GM21786 (cell line): Measurements from ENCODE around the gene EPS8L1.
"Not testable (repeated sequence)": the region's sequence is repeated elsewhere in the genome, so short reads cannot be mapped to it uniquely, and the experiment has no call there.

Experiments used
- ATAC-seq: cut with Tn5 transposase; IDR thresholded peaks from one replicate; pipeline ENCODE4 v1.9.1; 2021; ENCODE audit not compliant: unreplicated experiment

Gene EPS8L1

DNA sequence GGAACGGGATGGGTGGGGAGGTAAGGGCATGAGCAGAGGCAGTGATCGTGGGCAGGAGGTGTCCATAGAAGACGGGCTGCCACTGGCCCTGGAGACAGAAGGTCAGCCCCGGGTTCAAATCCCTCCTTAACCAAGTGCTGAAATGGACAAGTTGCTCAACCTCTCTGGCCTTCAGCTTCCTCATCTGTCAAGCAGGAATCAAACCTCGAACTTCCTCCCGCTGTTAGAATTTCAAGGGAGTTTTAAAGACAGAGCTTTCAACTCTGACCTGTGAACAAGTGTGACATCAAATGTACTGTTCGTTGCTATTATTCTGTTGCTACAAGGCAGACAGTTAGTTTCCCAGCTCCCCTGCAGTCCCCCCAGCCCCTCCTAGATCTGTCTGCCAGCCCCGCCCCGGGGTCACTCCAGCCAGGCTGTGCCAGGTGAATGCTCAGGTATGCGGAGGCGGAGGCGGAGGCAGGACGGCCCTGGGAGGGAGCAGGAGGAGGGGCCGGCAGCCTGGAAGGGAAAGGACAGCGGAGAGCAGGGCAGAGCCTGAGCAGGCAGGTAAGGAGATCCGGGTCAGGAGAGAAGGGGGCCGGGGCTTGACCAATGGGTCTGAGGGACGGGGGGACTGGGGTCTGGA lies at the start of gene EPS8L1:
TSS of gene EPS8L1 (plus strand) at position 499 of the 628 bp plus-strand sequence. CDS start 576 bp downstream, outside the sequence.
- ATAC-seq, result no peak

DNA sequence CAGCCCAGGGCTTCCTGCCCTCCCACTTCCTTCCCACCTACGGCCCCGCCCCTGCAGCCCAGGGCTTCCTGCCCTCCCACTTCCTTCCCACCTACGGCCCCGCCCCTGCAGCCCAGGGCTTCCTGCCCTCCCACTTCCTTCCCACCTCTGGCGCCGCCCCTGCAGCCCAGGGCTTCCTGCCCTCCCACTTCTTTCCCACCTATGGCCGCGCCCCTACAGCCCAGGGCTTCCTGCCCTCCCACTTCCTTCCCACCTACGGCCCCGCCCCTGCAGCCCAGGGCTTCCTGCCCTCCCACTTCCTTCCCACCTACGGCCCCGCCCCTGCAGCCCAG lies 48.6 kb upstream of the EPS8L1 start:
- not testable (repeated sequence) for ATAC-seq

GRCh38 chr19:55027472-55028337 lies 48.0 kb upstream of the EPS8L1 start:
- ATAC-seq, result no peak

GRCh38 chr19:55028757-55029156 lies 46.9 kb upstream of the EPS8L1 start:
- no peak for ATAC-seq

GRCh38 chr19:55031178-55031577 lies 44.5 kb upstream of the EPS8L1 start:
- ATAC-seq, result no peak

GRCh38 chr19:55032170-55032800 lies 43.4 kb upstream of the EPS8L1 start:
- no peak for ATAC-seq

- not testable (repeated sequence) for ATAC-seq
Measured at GRCh38 chr19:55032976-55033643, 42.6 kb upstream of the EPS8L1 start.

- ATAC-seq, result no peak
Measured at GRCh38 chr19:55034751-55035150, 40.9 kb upstream of the EPS8L1 start.

DNA sequence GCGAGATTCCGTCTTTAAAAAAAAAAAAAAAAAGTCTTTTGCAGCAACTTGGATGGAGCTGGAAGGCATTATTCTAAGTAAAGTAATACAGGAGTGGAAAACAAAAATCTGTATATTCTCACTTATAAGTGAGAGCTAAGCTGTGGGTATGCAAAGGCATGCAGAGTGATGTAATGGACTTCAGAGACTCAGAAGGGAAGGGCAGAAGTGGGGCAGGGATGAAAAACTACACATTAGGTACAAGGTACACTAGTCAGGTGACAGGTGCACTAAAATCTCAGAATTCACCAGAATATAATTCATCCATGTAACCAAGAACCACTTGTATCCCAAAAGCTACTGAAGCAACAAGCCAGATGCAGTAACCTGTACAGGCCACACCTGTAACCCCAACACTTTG lies 39.6 kb upstream of the EPS8L1 start:
- no peak for ATAC-seq

DNA sequence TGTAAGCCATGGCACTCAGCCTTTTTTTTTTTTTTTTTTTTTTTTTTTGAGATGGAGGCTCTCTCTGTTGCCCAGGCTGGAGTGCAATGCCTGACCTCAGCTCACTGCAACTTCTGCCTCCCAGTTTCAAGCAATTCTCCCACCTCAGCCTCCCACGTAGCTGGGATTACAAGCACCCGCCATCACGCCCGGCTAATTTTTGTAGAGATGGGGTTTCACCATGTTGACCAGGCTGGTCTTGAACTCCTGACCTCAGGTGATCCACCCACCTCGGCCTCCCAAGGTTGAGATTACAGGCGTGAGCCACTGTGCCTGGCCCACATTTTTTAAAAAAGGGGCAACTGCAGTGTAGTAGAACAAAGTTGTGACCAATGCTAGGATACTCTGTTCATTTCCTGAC lies 38.1 kb upstream of the EPS8L1 start:
- not testable (repeated sequence) for ATAC-seq

DNA sequence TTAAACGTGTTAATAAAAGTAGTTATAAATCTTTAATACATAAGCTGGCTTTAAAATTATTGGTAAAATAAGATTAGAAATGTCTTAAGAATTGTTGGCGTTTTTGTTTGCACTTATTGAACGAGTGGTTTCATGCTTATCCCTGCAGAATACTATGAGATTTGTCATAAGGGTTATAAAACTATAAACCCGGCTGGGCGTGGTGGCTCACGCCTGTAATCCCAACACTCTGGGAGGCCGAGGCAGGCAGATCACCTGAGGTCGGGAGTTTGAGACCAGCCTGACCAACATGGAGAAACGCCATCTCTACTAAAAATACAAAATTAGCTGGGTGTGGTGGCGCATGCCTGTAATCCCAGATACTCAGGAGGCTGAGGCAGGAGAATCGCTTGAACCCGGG lies 35.0 kb upstream of the EPS8L1 start:
- ATAC-seq, result not testable (repeated sequence)

GRCh38 chr19:55041244-55041626 lies 34.4 kb upstream of the EPS8L1 start:
- ATAC-seq, result no peak

DNA sequence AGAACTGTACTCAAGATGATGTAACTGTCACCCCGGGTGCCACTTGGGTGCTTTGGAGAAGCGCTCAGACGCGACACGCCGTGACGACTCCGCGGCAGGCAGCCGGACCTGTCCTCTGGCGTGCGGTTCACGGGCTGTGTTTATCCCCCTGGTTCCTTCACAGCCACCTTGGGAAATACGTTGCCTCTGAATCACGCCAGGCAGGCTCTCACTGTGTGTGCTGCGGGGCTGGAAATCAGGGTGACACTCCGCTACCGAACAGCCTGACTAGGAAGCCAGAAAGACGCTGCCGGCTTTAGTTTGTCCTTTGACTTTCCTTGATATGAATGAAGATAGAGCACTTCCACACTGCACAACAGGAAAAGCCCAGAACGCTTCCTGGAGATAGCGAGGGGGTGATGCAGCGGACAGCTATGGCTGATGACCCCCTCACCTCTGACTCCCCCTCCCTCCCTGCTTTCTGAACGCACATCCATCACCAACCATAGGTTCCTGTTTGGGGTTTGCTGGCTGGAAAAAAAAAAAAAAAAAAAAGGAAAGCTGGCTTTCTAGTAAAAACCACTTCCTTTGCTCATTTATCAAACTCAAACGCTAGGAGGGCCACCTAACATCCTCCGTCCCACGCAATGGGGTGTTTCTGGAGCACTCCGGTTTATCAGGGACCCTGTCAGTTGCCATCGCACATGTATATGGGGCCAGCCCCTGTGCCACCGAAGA lies 33.9 kb upstream of the EPS8L1 start:
- ATAC-seq, result no peak

DNA sequence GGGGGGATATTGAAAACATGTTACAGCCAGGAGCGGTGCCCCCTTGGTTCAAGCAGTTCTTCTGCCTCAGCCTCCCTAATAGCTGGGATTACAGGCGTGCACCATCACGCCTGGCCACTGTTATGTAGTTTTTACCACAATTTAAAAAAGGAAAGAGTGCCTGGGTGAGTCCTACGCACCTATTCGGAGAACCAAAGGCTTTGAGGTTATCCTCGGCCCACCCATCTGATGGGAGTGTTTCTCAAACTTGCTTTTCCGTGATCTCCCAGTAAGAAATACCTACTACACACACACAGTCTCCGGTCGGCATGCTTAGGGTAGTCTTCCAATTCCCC lies 33.4 kb upstream of the EPS8L1 start:
- ATAC-seq, result no peak

DNA sequence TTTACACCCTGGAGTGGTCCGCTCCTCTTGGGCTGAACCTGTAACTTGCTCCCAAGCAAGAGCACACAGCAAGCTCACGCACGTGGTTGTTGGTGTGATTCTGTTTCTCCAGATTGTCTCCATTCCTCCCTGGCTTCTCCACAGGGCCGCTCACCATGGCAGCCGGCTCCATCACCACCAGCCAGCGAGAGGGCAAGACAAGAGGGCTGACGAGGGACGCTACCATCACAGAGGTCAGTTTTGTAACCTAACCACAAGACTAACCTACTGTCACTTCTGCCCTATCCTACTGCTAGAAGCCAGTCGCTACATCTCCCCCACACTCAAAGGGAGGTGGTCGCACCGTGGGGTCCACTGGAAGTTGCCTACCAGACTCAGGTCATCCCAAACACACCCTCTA lies 33.0 kb upstream of the EPS8L1 start:
- no peak for ATAC-seq

DNA sequence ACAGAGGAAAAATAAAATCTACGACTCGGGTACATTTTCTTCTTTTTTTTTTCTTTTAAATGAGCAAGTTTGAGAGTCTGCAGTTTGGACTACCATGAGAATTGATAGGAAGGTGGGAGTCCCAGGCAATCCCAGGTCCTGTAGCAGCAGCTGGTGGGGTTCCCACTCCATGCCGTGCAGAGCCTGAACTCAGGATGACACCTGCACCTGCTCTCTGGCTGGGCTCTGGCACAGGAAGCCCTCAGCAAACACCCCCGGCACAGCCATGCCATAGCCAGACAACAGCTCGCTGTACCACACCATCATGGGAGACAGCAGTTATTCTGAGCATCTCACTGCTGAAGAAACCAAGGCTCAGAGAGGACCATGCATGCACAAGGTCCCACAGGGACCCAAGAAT lies 31.4 kb upstream of the EPS8L1 start:
- ATAC-seq, result no peak

DNA sequence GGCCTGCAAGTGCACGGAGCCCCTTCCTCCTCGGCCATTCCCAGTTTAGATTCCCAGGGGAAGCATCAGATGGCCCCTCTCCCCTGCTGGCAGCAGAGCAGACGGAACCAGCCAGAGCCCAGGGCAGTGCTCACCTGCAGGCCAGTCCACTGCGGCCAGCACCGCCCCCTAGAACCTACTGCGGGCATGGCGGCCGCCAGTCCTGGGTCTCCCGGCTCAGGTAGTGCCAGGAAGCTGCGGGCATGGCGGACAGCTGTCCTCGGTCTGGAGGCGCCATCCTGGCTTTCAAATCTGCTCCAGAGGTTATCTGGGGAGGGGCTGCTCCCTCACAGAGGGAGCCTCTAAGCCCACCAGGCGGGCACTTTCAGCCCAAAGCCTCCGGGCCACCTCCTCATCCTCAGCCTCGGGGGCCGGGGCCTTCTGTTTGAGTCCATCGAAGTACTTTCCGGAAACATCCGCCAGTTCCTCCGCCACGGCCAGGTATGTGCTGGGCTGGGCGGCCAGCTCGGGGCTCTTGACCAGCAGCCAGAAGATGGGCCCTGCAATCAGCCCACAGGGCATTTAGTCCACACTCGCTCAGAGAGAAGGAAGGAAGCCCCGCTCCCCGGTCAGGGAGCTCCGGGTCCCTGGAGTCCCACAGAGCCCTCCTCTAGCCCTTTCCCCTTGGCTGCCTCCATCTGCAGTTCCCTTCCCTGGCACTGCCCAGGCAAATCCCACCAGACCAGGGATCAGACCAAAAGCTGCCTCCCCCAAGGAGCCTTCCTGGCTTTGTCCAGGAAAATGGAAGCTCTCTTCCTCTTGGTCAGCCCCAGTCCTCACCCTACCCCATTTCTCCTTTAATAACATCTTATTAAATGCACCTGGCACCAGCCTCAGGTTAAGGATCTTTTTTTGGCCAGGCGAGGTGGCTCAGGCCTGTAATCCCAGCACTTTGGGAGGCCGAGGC lies 30.6 kb upstream of the EPS8L1 start:
- ATAC-seq, result no peak

DNA sequence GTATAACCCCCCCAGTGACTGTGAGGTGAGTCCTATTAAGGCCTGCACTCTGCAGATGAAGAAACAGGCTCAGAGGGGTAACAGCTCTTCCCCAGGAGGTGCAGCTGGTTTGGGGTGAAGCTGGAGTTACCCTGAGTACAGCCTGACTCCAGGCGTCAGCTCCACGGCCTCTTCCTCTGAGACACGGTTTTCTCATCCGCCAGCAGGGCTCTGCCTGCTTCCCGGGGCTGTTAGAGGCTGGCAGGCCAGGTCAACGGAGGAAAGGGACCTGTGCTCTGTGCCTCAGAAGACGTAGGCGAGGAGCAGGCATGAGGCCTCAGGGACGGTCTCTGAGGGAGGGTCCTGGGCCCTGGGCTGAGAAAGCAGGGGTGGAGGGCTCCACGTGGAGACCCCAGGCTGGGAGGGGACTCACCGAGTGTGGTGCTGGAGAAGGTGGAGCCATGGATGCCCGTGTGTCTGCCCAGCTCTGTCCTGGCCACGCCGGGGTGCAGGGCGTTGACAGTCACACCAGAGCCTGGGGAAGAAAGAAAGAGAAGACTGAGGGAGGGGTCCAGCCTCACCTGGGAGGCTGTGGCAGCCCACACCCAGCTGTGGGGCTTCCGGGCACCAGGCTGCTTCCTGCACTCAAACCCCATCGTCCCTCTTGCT lies 28.6 kb upstream of the EPS8L1 start:
- no peak for ATAC-seq

GRCh38 chr19:55047951-55048350 lies 27.7 kb upstream of the EPS8L1 start:
- no peak for ATAC-seq
